NT2/D1 (cell line): Measurements from ENCODE around the gene C17orf58.
"Not testable (repeated sequence)": the region's sequence is repeated elsewhere in the genome, so short reads cannot be mapped to it uniquely, and the experiment has no call there.

Experiments used
- SUZ12 ChIP-seq: IDR thresholded peaks from 2 replicates; pipeline ENCODE4 v1.6.1; 2011; ENCODE audit not compliant: insufficient read length, insufficient read depth; ENCODE audit errors: extremely low read depth
- YY1 ChIP-seq: IDR thresholded peaks from 2 replicates; pipeline ENCODE4 v1.6.1; 2011; ENCODE audit not compliant: insufficient read length, insufficient read depth
- ZNF274 ChIP-seq: IDR thresholded peaks from 2 replicates; pipeline ENCODE4 v1.6.1; 2011; ENCODE audit warnings: mild to moderate bottlenecking, low read depth, low read length

GRCh38 chr17:68022547-68022946 lies 26.3 kb upstream of the C17orf58 start:
- not testable (repeated sequence) for TF ChIP-seq YY1, SUZ12, ZNF274
